Keratinocyte (primary cell): ENCODE results near the gene NR6A1.

Experiments used
- EZH2 ChIP-seq: IDR thresholded peaks from one replicate; pipeline ENCODE4 v1.6.1; 2012; ENCODE audit warnings: inconsistent platforms, mild to moderate bottlenecking, low read length, moderate library complexity
- TF ChIP-seq, protein P1 (sequence below), 3 experiments: IDR thresholded peaks in 1 of 3; conservative IDR thresholded peaks in 1 of 3; optimal IDR thresholded peaks in 1 of 3; 2 replicates in 2 of 3; 3 replicates in 1 of 3; pipeline versions ENCODE3 to v1.5.1; 2011; ENCODE audit warnings: low read length in 3 of 3, mild to moderate bottlenecking in 3 of 3, moderate library complexity in 2 of 3, control low read depth in 1 of 3, inconsistent platforms in 1 of 3; ENCODE audit not compliant: insufficient read depth in 2 of 3; ENCODE audit errors: extremely low read depth in 1 of 3

DNA sequence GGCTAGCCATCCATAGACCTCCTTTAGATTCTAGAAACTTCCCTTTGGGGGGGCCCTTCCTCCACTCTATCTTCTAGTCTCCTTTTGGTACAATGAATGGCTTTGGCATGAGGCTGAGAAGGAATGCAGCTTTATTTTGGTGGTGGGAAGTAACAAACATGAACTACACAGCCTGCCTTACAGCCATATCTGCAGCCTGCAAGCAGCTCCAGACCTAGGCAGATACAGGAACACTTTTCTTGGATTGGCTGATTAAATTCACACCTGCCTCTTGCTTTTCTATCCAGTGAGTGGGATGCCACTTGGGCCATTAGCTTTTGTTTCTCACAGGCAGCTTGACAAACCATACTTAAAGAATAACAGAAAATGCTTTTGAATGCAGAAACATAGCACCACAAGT lies 28.2 kb downstream of the NR6A1 start:
- TF ChIP-seq, protein P1, sequence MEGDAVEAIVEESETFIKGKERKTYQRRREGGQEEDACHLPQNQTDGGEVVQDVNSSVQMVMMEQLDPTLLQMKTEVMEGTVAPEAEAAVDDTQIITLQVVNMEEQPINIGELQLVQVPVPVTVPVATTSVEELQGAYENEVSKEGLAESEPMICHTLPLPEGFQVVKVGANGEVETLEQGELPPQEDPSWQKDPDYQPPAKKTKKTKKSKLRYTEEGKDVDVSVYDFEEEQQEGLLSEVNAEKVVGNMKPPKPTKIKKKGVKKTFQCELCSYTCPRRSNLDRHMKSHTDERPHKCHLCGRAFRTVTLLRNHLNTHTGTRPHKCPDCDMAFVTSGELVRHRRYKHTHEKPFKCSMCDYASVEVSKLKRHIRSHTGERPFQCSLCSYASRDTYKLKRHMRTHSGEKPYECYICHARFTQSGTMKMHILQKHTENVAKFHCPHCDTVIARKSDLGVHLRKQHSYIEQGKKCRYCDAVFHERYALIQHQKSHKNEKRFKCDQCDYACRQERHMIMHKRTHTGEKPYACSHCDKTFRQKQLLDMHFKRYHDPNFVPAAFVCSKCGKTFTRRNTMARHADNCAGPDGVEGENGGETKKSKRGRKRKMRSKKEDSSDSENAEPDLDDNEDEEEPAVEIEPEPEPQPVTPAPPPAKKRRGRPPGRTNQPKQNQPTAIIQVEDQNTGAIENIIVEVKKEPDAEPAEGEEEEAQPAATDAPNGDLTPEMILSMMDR (optimal IDR thresholded peaks at IDR 0.05 in 1 of 3, IDR thresholded peaks at IDR 0.05 in 1 of 3, conservative IDR thresholded peaks at IDR 0.05 in 1 of 3; ENCODE audit: extremely low read depth in 1 of 3, insufficient read depth in 2 of 3, low read length in 3 of 3), result no peak
- TF ChIP-seq EZH2, result no peak
